HG03060 (cell line): Measurements from ENCODE around the gene NPAS3.

Source experiments
- ATAC-seq: cut with Tn5 transposase; IDR thresholded peaks from one replicate; pipeline ENCODE4 v1.9.1; 2021; ENCODE audit warnings: low read depth, moderate number of reproducible peaks; ENCODE audit not compliant: unreplicated experiment

The NPAS3 gene

DNA sequence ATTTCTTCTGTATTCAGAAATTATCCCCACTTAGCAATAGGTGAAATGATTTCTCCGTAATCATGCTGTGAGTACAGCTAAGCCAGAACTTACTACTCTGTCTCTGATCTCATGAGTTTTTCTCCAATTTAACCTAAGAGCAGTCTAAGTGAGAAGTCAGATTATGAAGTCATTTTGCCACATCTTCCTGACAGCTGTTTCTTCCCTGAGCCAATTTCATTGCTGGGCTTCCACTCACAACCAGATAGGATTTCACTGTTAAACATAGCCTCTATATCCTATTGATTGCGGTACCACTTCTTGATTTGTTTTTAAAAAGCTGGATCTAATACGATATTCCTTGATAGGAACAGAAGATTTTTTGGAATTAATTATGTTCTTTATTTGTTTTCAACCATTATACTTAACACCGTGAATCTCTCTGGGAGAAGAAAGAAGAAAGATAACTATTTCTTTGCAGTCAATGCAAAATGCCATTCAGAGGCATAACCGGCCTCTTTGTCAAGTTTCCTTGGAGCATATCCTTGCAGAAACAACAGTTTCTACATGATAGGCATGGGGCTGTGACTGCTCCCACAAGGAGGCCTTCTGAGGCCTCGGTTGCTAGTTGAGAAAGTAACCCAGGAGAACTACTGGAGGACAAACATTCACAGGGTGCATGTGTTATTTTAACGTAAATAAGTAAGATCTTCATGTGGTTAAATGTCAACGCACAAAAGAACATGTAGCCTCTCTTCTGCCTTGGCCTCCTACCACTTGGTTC, 212.2 kb downstream of the NPAS3 start:
- no peak for ATAC-seq

DNA sequence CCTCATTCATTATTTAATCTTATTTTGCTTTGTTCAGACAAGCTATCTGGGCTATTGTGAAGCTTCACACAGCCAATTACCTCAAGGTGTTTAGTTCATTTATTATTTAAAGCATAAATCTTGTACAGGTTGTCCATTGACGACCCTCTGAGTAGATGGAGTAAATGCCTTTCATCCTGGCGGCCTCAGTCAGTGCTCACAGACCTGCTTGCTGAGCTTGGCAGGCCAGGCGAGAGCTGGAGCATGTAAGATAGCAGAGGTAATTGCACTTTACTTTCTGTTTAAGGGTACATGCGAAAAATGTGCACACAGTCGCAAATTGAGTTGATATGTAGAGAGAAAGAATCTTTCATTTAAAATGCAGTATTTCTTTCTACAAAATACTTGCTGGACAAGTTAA, 224.4 kb downstream of the NPAS3 start:
- ATAC-seq, result no peak

DNA sequence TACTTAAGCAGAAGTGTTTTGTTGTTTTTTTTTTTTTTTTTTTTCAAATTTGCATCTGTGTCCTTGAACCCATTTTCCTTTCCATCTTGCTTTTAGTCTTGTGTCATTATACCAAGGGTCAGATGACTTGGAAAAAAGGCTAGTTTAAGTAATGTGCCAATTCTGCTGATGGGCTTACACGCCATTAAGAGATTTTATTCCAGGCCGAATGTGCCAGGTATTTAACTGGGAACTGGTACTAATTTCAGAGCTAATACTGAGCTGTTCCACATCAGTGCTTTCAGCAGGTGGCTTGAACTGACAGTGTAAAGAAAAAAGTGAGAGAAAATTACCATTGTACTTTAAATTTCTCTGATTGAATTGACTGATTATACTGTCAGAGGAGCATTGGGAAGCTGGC, 224.9 kb downstream of the NPAS3 start:
- no peak for ATAC-seq

DNA sequence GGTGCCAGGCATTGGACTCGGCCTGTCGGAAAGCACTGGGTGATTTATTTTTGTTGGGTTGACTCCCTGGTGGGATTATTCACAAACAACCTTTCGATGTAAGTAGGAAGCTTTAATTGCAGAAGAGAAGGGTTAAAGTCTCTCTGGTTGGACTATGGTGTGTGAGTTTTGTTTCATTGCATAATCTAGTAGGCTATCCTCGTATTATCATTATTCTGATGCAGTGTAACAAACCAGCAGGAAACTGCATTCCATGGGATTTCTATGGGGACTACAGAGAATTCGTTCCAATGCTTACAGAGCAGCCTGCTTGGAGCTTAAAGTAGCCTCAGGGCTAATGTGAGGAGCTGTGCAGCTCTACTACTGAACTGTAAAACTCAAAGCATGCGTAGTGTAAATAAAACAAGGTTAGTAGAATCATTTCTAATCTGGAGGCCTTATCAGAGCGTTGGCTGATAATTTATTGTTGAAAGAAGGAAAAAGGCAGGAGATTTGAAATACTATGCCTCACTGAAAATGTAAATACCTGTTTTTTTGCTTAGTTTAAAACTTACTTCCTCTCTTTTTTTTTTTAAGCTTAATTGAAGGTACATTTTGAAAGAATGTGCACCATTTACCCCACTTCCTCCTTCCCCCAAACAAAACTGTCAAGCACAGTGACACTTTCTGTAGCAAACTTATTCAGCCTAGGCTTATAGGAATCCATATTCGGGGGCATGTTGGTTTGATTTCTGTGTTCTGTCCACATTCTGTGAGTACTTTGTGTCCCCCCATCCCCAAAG, 226.7 kb downstream of the NPAS3 start:
- ATAC-seq, result no peak

DNA sequence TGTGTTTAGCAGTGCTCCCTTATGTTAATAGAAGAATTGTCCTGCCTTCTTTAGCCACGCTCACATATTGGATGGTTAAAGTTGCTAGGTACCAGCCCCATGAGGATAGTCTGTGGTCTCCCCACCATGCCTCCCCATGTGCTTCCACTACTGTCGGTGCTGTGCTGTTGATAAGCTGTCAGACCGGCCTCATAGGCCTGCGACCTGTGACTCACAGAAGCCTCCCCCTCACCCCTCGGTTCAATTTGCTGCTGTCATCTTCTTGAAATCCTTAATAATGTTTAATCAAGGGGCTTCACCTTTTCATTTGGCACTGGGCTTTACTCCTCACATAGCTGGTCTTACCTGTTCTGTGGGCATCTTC, 227.2 kb downstream of the NPAS3 start:
- no peak for ATAC-seq

DNA sequence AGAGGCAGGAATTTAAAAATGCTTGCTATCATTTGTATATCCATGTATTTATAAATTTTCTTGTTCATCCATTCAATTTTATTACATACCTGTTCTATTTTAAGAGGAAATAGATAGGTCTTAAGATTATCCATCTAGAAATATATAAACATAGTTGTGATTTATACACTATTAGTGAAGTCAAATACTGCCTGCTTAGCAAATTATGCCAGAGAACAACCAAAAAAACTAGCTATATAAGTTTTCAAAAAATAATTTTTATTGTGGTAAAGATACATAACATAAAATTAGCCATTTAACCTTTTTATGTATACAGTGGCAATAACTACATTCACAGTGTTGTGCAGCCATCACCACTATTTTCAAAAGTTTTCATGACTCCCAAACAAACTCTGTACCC, 237.3 kb downstream of the NPAS3 start:
- ATAC-seq, result no peak

DNA sequence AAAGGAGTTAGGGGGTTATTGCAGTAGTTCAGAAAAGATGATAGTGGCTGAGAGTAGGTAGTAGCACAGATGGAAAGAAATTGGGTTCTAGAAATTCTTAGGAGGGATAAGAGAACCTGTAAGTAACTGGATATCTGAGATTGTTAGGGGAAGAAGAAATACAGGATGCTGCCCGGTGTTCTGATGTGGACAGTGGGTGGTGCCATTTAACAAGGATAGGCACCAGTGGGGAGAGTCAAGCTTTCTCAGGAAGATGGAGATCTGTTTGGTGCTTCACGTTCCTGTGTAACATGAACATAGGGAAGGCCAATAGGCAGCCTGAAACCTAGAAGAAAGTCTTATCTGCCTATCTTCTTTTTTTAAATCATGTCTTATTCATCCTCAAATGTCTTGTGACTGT, 245.9 kb downstream of the NPAS3 start:
- ATAC-seq, result no peak

DNA sequence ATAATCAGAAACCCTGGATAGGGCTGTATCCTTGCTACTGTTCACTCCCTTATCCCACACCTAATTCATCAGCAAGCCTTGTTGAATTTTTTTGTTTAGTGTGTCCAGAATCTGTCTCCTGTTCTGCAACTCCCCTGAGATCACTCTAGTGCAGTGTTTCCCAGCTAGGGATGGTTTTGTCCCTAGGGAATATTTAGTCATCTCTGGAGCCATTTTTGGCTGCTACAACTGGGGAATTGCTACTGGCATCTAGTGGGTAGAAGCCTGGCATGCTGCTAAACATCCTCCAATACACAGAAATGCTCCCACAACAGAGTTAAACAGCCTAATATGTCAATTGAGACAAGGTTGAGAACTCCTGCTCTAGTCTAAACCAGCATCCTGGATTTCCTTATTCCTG, 248.0 kb downstream of the NPAS3 start:
- ATAC-seq, result no peak

DNA sequence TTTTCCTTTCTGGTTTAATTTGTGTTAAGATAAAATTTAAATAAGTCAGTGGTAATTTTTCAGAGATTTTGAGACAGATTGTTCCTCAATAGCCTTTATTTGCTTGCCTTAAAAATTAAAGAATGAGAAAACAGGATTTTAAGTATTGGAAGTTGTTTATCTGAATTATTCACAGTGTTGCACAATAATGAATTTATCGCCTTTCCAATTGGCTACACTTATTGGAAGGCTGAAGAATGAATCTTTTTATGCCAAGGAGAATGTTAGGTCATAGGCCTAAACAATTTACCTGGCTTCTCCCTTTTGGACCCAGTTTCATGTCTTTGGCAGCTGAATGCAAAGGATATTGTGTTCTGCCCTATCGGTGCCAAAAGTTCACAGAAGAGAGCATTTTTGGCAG, 250.2 kb downstream of the NPAS3 start:
- no peak for ATAC-seq

DNA sequence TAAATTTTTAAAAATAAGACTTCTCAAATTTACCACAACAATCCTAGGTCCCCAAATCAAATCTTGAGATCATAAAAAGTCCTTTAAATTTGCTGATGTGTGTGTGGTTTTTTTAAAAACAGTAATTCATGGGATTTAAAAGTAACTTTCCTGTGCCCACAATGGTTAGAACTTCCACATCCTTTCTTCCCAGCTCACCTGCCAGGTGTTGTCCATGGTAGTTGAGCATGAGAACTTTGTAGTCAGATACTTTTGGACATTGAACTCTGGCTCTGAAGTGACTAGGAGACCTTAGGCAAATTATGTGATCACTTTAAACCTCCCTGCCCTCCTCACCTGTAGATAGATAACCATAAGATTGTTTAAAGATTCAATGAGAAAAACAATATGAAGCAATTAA, 253.2 kb downstream of the NPAS3 start:
- no peak for ATAC-seq

DNA sequence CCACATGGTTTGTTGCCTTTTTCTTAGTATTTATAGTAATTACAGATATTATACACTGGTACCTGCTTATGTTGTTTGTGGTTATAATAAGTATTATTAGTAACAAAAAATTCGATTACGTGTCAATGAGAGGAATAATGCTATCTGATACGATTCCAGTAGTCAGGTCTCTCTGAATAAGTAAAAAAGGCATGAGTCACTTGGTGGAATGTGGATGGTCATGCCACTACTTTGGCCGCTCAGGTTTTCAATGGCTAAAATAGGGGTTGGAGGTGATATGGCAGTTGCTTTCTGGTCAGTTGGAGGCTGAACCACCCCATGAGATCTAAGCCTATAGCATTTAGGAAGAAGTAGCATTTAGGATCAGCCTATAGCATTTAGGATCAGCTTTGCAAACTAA, 255.9 kb downstream of the NPAS3 start:
- no peak for ATAC-seq

DNA sequence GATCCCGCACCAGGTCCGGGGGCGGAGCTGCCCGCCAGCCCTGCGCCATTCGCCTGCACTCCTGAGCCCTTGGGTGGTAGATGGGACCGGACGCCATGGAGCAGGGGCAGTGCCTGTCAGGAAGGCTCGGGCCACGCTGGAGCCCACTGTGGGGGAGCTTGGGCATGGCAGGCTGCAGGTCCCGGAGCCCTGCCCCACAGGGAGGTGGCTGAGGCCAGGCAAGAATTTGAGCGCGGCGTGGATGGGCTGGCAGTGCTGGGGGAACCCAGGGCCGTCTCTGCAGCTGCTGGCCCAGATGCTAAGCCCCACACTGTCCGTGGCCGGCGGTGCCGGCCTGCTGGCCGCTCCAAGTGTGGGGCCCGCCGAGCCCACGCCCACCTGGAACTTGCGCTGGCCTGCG, 260.0 kb downstream of the NPAS3 start:
- no peak for ATAC-seq

DNA sequence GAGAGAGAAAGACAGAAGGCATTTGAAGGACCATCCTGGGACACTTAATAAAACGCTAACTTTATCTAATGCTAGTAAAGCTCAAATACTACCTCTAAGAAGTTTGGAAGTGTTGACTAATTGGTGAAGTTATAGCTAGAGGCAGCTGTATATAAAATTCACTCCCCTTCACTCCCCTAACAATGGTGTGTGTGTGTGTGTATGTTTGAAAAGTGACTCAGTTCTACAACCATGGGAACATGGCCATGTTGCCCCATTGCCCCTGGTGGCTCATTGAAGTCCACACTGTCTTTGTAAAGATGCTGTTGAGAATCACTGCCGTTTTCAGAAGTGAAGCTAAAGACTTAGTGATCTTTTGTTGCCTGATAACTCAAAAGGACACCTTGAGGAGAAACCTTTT, 262.4 kb downstream of the NPAS3 start:
- ATAC-seq, result no peak

DNA sequence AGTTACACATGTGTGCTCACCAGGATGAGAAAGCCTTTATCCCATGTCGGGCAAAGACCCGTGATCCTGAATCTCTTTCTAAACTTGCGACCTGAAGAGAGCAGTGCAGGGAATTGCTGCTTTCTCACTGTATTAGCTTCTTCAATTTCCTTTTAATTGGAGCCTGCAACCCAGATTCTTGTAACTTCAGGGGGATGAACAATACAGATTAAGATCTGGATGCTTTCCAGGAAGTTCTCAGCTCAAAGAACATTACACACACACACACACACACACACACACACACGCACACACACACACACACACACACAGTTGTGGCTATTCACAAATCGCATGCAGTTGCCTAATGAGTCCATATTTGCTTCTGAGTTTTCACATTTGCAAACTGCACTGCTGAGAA, 268.3 kb downstream of the NPAS3 start:
- ATAC-seq, result no peak

DNA sequence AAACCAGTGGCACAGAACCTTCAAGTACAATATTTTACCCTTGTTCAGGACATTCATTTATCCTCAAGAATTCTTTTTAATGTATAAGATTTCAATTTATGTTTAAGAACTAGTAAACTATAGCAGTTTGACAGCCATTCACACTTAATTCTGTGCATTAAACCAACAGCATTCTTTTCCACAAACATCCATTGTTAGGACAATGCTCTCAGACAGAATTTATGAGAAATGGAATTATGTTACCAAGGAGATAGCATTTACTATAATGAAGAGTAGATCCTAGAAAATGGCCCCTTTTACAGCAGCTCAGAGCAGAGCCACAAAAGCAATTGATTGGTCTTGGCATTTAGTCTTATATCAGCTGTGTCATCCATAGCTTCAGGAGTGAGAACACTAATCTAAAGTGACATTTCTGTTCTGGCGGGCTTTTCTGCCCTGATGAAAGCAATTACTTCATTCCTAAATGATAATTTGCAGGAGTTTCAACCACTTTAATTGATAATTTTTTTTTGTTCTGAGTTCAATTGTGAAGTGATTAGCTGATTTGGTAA, 268.9 kb downstream of the NPAS3 start:
- no peak for ATAC-seq

DNA sequence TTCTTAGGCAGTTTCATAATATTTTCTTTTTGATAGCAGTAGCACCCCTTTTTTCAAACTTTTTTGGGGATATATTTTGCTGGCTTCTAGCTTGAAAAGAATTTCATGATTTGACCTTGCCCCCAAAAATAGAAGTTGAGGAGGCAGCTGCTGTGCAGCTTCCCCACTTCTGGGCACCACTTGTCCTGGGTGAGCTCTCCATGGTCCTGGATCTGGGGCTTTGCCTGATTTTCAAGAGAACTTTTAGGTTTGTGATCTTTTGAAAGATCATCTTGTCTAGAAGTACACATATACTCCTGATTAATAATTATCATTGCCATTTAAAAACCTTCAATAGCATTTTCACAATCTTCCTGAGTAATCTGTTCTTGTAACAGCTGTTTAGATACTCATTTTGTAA, 271.6 kb downstream of the NPAS3 start:
- ATAC-seq, result no peak

DNA sequence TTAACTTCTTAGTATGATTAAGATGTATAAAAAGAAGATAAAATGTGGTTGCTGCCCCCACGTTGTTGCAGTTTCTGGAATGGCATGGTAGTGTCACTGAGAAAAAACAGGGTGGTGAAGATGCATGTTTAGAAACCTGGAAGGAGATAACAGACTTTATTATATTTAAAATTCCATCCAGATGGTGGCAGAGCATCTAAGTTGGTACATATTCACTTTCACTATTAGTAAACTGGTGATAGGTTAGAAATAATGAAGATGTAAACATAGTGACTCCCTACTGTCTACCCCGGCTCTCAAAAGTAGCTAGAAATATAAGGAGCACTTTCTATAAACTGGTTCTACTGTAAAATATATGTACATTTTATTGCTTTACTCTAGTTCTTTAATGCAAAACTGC, 279.3 kb downstream of the NPAS3 start:
- ATAC-seq, result no peak

DNA sequence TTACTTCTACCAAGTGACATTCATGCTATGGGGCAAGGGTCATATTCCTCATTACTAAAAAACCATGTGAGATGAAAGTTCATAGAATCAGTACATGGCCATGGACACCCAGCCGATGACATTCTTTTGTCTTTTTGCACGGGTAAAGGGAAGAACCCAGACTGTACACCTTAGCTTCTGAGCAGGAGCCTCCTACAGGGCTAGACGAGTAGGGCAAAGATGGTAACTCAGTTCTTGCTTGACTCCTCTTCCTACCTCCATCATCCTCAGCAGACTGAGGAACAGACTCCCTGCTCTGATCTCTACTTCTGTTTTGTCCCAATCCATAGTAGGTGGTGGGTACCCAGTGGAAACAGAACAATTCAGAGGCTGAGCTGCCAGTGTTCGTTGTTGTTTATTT, 281.3 kb downstream of the NPAS3 start:
- ATAC-seq, result no peak

DNA sequence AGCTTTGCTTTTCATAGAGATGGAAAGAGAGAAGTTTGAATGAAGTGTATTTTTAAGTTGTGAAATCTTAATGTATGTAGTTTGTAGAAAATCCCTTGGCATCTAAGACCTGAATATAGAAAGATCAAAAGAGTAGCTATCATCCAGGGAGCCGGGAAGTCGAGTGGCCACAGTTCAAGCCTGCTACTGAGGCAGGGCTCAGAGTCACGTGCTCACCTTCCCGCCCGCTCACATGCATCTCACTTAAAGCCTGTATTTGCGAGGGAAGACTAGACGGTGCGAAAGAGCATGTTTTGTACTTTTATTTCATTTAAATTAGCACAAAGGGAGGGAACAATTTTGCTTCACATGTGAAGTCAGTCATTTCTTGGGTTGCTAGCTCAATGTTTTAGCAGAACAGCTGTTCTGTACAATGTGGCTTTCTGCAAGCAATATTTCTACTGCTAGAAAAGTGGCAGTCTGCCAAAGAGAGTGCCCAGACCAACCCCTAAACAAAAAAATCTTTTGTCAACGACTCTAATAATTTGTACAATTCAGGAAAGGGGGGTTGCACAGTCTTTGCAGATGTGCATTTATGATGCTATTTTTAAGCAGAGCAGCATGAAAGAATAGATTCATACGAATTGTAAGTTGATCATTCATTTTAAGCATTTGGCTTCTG, 290.7 kb downstream of the NPAS3 start:
- ATAC-seq, result no peak

DNA sequence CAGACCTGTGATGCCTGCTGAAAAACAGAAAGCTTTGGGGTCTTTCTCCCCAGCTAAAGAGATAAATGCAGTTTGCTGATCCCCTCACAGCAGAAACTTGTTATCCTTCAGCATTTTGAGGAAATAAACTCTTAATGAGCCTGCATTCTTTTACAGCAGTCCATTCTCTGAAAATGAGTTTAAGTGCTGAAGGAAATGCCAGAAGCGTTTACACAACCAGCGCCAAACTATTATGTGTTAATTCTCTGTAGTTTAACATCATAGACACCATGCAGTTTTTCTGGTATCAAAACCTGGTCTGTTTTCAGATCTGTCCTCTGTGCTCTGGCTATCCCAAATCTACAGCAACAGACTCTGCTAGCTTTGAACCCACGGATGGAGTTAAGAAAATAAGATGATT, 291.3 kb downstream of the NPAS3 start:
- no peak for ATAC-seq

DNA sequence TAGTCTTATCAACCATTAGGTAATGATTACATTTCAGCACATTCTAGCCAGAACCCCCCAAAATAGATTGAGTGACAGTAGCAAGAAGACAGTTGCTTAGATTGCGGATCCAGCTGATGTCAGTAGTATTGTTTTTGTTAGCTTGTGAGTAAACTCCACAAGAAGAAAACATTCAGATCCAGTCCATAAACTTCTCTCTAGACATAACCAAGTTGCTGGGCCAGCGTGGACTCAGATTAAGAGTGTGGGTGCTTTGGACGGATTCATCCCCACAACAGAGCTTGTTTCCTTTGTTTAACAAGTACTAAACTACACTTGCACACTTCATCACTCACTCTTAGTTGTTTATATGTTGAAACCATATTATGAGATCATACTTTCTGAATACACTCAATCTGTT, 293.4 kb downstream of the NPAS3 start:
- no peak for ATAC-seq
